ENCODE measurements around the gene ITSN2.
"Not testable (repeated sequence)": the region's sequence is repeated elsewhere in the genome, so short reads cannot be mapped to it uniquely, and the experiment has no call there.

Gene ITSN2

GRCh38 chr2:24360050-24360962, at the start of gene ITSN2:
Gene ITSN2 (minus strand): TSS chr2:24360536. CDS start chr2:24328082, 32,454 bp downstream.
- Histone ChIP-seq H3K4me2 (peak within 1 kb of the TSS; percentile 94), H4K20me1 (ENCODE audit: insufficient read depth) (no peaks in the 10 kb centered on the region)
- TF ChIP-seq, protein P1, sequence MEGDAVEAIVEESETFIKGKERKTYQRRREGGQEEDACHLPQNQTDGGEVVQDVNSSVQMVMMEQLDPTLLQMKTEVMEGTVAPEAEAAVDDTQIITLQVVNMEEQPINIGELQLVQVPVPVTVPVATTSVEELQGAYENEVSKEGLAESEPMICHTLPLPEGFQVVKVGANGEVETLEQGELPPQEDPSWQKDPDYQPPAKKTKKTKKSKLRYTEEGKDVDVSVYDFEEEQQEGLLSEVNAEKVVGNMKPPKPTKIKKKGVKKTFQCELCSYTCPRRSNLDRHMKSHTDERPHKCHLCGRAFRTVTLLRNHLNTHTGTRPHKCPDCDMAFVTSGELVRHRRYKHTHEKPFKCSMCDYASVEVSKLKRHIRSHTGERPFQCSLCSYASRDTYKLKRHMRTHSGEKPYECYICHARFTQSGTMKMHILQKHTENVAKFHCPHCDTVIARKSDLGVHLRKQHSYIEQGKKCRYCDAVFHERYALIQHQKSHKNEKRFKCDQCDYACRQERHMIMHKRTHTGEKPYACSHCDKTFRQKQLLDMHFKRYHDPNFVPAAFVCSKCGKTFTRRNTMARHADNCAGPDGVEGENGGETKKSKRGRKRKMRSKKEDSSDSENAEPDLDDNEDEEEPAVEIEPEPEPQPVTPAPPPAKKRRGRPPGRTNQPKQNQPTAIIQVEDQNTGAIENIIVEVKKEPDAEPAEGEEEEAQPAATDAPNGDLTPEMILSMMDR (conservative IDR thresholded peaks at IDR 0.05; ENCODE audit: low read depth, low read length), result no peak

GRCh38 chr2:24409171-24409570, 48.8 kb upstream of the ITSN2 start:
- Histone ChIP-seq H3K36me3 (ENCODE audit: insufficient read depth) (no peaks in the 10 kb centered on the region), H2AFZ (ENCODE audit: low read depth) (no peak overlapping the region), H3K27me3 (ENCODE audit: insufficient read depth, low read depth) (no peaks in the 10 kb centered on the region), H3K27ac (no peak overlapping the region), H4K20me1 (ENCODE audit: insufficient read depth) (no peaks in the 10 kb centered on the region), H3K4me2 (no peak overlapping the region), H3K4me1 (ENCODE audit: low read depth, poor library complexity, severe bottlenecking) (peaks cover 11% of the 10 kb centered on the region), H3K79me2 (ENCODE audit: insufficient read depth, low read depth) (no peaks in the 10 kb centered on the region), H3K4me3 (IDR thresholded peaks at IDR 0.05; ENCODE audit: insufficient read depth, low read depth, low read length) (no peak overlapping the region), H3K9ac (no peak overlapping the region)
- TF ChIP-seq, protein P1 (conservative IDR thresholded peaks at IDR 0.05; ENCODE audit: low read depth, low read length), result no peak

More at GRCh38 chr2:24360050-24360962, at the start of gene ITSN2:
- peak within 1 kb of the TSS; percentile 73 for H3K27ac ChIP-seq
- peaks cover 17% of the 10 kb centered on the region for H3K4me1 ChIP-seq (ENCODE audit: low read depth, poor library complexity, severe bottlenecking)
- no peaks in the 10 kb centered on the region for H3K36me3 ChIP-seq (ENCODE audit: insufficient read depth)
- peak within 1 kb of the TSS; percentile 84 for H2AFZ ChIP-seq (ENCODE audit: low read depth)
- peak within 1 kb of the TSS; percentile 54 for H3K4me3 ChIP-seq (IDR thresholded peaks at IDR 0.05; ENCODE audit: insufficient read depth, low read depth, low read length)
- H3K9ac ChIP-seq, result peak within 1 kb of the TSS; percentile 88
- peaks cover 39% of the 10 kb centered on the region for H3K79me2 ChIP-seq (ENCODE audit: insufficient read depth, low read depth)
- H3K27me3 ChIP-seq (ENCODE audit: insufficient read depth, low read depth), result no peaks in the 10 kb centered on the region

GRCh38 chr2:24408704-24409103, 48.4 kb upstream of the ITSN2 start:
- not testable (repeated sequence) for H3K27me3 ChIP-seq (ENCODE audit: insufficient read depth, low read depth); H3K36me3 ChIP-seq (ENCODE audit: insufficient read depth); H3K4me2 ChIP-seq; H3K27ac ChIP-seq; H3K9ac ChIP-seq; H2AFZ ChIP-seq (ENCODE audit: low read depth); H4K20me1 ChIP-seq (ENCODE audit: insufficient read depth); H3K79me2 ChIP-seq (ENCODE audit: insufficient read depth, low read depth); H3K4me3 ChIP-seq (IDR thresholded peaks at IDR 0.05; ENCODE audit: insufficient read depth, low read depth, low read length)
- peaks cover 11% of the 10 kb centered on the region for H3K4me1 ChIP-seq (ENCODE audit: low read depth, poor library complexity, severe bottlenecking)

- TF ChIP-seq, protein P1 (conservative IDR thresholded peaks at IDR 0.05; ENCODE audit: low read depth, low read length), result no peak
- H3K36me3 ChIP-seq (ENCODE audit: insufficient read depth), result no peaks in the 10 kb centered on the region
- H3K4me2 ChIP-seq, result no peak overlapping the region
- H3K4me3 ChIP-seq (IDR thresholded peaks at IDR 0.05; ENCODE audit: insufficient read depth, low read depth, low read length), result no peak overlapping the region
- no peak overlapping the region for H3K9ac ChIP-seq
- no peaks in the 10 kb centered on the region for H4K20me1 ChIP-seq (ENCODE audit: insufficient read depth)
- H3K27ac ChIP-seq, result no peak overlapping the region
- no peaks in the 10 kb centered on the region for H3K27me3 ChIP-seq (ENCODE audit: insufficient read depth, low read depth)
- H2AFZ ChIP-seq (ENCODE audit: low read depth), result no peak overlapping the region
- no peaks in the 10 kb centered on the region for H3K79me2 ChIP-seq (ENCODE audit: insufficient read depth, low read depth)
- H3K4me1 ChIP-seq (ENCODE audit: low read depth, poor library complexity, severe bottlenecking), result no peaks in the 10 kb centered on the region
Measured at GRCh38 chr2:24404491-24404921, 44.2 kb upstream of the ITSN2 start.

DNA sequence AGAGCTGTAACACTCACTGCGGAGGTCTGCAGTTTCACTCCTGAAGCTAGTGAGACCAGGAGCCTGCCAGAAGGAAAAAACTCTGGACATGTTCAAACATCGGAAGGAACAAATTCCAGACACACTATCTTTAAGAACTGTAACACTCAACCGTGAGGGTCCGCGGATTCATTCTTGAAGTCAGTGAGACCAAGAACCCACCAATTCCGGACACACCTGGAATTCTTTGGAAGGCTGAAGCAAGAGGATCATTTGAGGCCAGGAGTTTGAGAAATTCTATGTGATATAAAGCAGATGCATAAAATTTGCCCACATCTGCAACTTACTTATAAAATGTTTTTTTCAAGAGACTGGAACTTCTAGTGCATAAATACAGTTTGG, 43.5 kb upstream of the ITSN2 start:
- H2AFZ ChIP-seq (ENCODE audit: low read depth), result no peak overlapping the region
- H3K4me3 ChIP-seq (IDR thresholded peaks at IDR 0.05; ENCODE audit: insufficient read depth, low read depth, low read length), result no peak overlapping the region
- H3K79me2 ChIP-seq (ENCODE audit: insufficient read depth, low read depth), result no peaks in the 10 kb centered on the region
- no peak overlapping the region for H3K27ac ChIP-seq
- H4K20me1 ChIP-seq (ENCODE audit: insufficient read depth), result no peaks in the 10 kb centered on the region
- TF ChIP-seq, protein P1 (conservative IDR thresholded peaks at IDR 0.05; ENCODE audit: low read depth, low read length), result no peak
- H3K4me2 ChIP-seq, result no peak overlapping the region
- H3K27me3 ChIP-seq (ENCODE audit: insufficient read depth, low read depth), result no peaks in the 10 kb centered on the region
- no peaks in the 10 kb centered on the region for H3K4me1 ChIP-seq (ENCODE audit: low read depth, poor library complexity, severe bottlenecking)
- H3K9ac ChIP-seq, result no peak overlapping the region
- H3K36me3 ChIP-seq (ENCODE audit: insufficient read depth), result no peaks in the 10 kb centered on the region

Measured in KMS-11 (cell line).